ENCODE data around the gene DHCR24. TPM values are rescaled to one million over a fixed set of nuclear protein-coding genes. Genes with fewer than 3 reads are reported as not detected.

DHCR24 gene
- total and polyA plus RNA-seq, 2 of the 13 experiments (the other 11 are each of a cell fraction or from before 2014, with no cell fraction given) = 374 to 448 TPM

- TF ChIP-seq, protein P1, sequence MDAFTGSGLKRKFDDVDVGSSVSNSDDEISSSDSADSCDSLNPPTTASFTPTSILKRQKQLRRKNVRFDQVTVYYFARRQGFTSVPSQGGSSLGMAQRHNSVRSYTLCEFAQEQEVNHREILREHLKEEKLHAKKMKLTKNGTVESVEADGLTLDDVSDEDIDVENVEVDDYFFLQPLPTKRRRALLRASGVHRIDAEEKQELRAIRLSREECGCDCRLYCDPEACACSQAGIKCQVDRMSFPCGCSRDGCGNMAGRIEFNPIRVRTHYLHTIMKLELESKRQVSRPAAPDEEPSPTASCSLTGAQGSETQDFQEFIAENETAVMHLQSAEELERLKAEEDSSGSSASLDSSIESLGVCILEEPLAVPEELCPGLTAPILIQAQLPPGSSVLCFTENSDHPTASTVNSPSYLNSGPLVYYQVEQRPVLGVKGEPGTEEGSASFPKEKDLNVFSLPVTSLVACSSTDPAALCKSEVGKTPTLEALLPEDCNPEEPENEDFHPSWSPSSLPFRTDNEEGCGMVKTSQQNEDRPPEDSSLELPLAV (CRISPR knock-in tag; conservative IDR thresholded peaks at IDR 0.05; ENCODE audit: low read depth) = no peak
- TF ChIP-seq SP5 (CRISPR knock-in tag; IDR thresholded peaks at IDR 0.05; ENCODE audit: borderline replicate concordance, low read depth) (0 out of 2 replicates have a peak, but pooled peaks have one; percentile 28), HNF4G (IDR thresholded peaks at IDR 0.05; ENCODE audit: borderline replicate concordance, low read depth, low read length) (0 out of 2 replicates have a peak, but pooled peaks have one; percentile 27), HNF4G (CRISPR knock-in tag; IDR thresholded peaks at IDR 0.05; ENCODE audit: borderline replicate concordance, low read depth) (no peak), GATAD2A (CRISPR knock-in tag; IDR thresholded peaks at IDR 0.05) (peak; percentile 72), ZNF605 (CRISPR knock-in tag; IDR thresholded peaks at IDR 0.05) (peak; percentile 33; the same call in 1 of the 2 replicates), RNF219 (CRISPR knock-in tag; IDR thresholded peaks at IDR 0.05) (peak; percentile 80; the same call in 1 of the 2 replicates), ZNF629 (CRISPR knock-in tag; conservative IDR thresholded peaks at IDR 0.05) (peak; percentile 94), HOXA3 (CRISPR knock-in tag; IDR thresholded peaks at IDR 0.05) (peak; percentile 31), ZNF883 (CRISPR knock-in tag; IDR thresholded peaks at IDR 0.05; ENCODE audit: not compliant biosample characterization) (peak; percentile 38), NCOA2 (CRISPR knock-in tag; IDR thresholded peaks at IDR 0.05) (peak; percentile 40; the same call in 1 of the 2 replicates), CEBPG (CRISPR knock-in tag; IDR thresholded peaks at IDR 0.05) (peak; percentile 84), TMF1 (CRISPR knock-in tag; IDR thresholded peaks at IDR 0.05; ENCODE audit: low read depth) (0 out of 2 replicates have a peak, but pooled peaks have one; percentile 46), ZNF709 (CRISPR knock-in tag; IDR thresholded peaks at IDR 0.05) (0 out of 2 replicates have a peak, but pooled peaks have one; percentile 60), GABPB1 (CRISPR knock-in tag; IDR thresholded peaks at IDR 0.05) (0 out of 2 replicates have a peak, but pooled peaks have one; percentile 17), ZNF841 (CRISPR knock-in tag; IDR thresholded peaks at IDR 0.05; ENCODE audit: borderline replicate concordance) (no peak), HNRNPL (IDR thresholded peaks at IDR 0.05; ENCODE audit: low read depth, low read length) (0 out of 2 replicates have a peak, but pooled peaks have one; percentile 57)
- TF ChIP-seq, protein P2, sequence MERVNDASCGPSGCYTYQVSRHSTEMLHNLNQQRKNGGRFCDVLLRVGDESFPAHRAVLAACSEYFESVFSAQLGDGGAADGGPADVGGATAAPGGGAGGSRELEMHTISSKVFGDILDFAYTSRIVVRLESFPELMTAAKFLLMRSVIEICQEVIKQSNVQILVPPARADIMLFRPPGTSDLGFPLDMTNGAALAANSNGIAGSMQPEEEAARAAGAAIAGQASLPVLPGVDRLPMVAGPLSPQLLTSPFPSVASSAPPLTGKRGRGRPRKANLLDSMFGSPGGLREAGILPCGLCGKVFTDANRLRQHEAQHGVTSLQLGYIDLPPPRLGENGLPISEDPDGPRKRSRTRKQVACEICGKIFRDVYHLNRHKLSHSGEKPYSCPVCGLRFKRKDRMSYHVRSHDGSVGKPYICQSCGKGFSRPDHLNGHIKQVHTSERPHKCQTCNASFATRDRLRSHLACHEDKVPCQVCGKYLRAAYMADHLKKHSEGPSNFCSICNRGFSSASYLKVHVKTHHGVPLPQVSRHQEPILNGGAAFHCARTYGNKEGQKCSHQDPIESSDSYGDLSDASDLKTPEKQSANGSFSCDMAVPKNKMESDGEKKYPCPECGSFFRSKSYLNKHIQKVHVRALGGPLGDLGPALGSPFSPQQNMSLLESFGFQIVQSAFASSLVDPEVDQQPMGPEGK (CRISPR knock-in tag; IDR thresholded peaks at IDR 0.05) = peak; percentile 55; the same call in 1 of the 2 replicates
- TF ChIP-seq, protein P3, sequence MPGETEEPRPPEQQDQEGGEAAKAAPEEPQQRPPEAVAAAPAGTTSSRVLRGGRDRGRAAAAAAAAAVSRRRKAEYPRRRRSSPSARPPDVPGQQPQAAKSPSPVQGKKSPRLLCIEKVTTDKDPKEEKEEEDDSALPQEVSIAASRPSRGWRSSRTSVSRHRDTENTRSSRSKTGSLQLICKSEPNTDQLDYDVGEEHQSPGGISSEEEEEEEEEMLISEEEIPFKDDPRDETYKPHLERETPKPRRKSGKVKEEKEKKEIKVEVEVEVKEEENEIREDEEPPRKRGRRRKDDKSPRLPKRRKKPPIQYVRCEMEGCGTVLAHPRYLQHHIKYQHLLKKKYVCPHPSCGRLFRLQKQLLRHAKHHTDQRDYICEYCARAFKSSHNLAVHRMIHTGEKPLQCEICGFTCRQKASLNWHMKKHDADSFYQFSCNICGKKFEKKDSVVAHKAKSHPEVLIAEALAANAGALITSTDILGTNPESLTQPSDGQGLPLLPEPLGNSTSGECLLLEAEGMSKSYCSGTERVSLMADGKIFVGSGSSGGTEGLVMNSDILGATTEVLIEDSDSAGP (CRISPR knock-in tag; IDR thresholded peaks at IDR 0.05; ENCODE audit: borderline replicate concordance) = peak; percentile 20
These were observed 19.9 kb downstream of the DHCR24 start (continued) for GRCh38 chr1:54866801-54867716.

Data from HepG2 (cell line).